Endothelial cell of umbilical vein (primary cell): Measurements from ENCODE around the gene TMEM131. TPM values are rescaled to one million over a fixed set of nuclear protein-coding genes. Genes with fewer than 3 reads are reported as not detected.

ENCODE experiments used
- BruUV-seq: library from RNA; stranded (reverse); fragments of 400-500 nt; replicated peaks from 2 replicates; lab custom pipeline; 2021; lab: Mats Ljungman, UMichigan
- CTCF ChIA-PET: fragments of 300-600, 350-600 bp; sonication (Branson Sonifier 250); formaldehyde crosslinking; loops from one replicate; lab custom pipeline; 2021; ENCODE audit warnings: antibody characterized with exemption, inconsistent platforms; lab: Charles Lee
- POLR2A ChIA-PET: fragments of 300-600, 350-600 bp; sonication (Branson Sonifier 250); formaldehyde crosslinking; loops from one replicate; lab custom pipeline; 2021; ENCODE audit warnings: antibody characterized with exemption, inconsistent platforms; lab: Charles Lee
- DNase-seq: peaks from one replicate; pipeline ENCODE4 v3.0.0-alpha.2; 2011; ENCODE audit warnings: low read depth, low spot score
- FAIRE-seq: peaks from 2 replicates; lab custom pipeline; 2011; peaks lifted over from hg19 to GRCh38; lab: Jason Lieb, UNC
- H2AFZ ChIP-seq: 2 replicates; pipeline ENCODE4 v1.6.0; 2012; ENCODE audit warnings: low read depth, low read length, control low read depth, inconsistent platforms
- H3K27ac ChIP-seq: 2 replicates; pipeline ENCODE4 v1.5.1; 2011; ENCODE audit warnings: low read depth, mild to moderate bottlenecking, control low read depth, low read length, moderate library complexity; ENCODE audit not compliant: insufficient read depth
- H3K27me3 ChIP-seq, 2 experiments: 2 replicates each; pipeline versions ENCODE4 v1.6.0 to v1.6.1; 2011; ENCODE audit warnings: low read length in 2 of 2, mixed read lengths in 1 of 2; ENCODE audit not compliant: control insufficient read depth in 2 of 2, insufficient read depth in 2 of 2
- H3K36me3 ChIP-seq, 2 experiments: 2 replicates in 1 of 2; 3 replicates in 1 of 2; pipeline ENCODE4 v1.5.1; 2011; ENCODE audit warnings: low read length in 2 of 2, mild to moderate bottlenecking in 1 of 2, moderate library complexity in 1 of 2; ENCODE audit not compliant: control insufficient read depth in 2 of 2, insufficient read depth in 2 of 2; ENCODE audit errors: extremely low read depth in 1 of 2
- H3K4me1 ChIP-seq: 3 replicates; pipeline ENCODE4 v1.5.1; 2011; ENCODE audit warnings: mild to moderate bottlenecking, low read length; ENCODE audit not compliant: control insufficient read depth, insufficient read depth; ENCODE audit errors: extremely low read depth
- H3K4me2 ChIP-seq: 2 replicates; pipeline ENCODE4 v1.6.1; 2011; ENCODE audit warnings: low read length, control low read depth, mixed read lengths; ENCODE audit not compliant: insufficient read depth
- H3K4me3 ChIP-seq, 3 experiments: fragments of 200-600 bp in 1 of 3; sonication (generic), shearing (Covaris generic) in 1 of 3; replicated peaks in 1 of 3; 2 replicates each; pipeline ENCODE4 v1.5.1; 2011 to 2016; ENCODE audit warnings: control low read depth in 3 of 3, low read length in 3 of 3, mild to moderate bottlenecking in 2 of 3, inconsistent platforms in 1 of 3, low read depth in 1 of 3, moderate library complexity in 1 of 3; ENCODE audit not compliant: insufficient read depth in 1 of 3
- H3K79me2 ChIP-seq: 2 replicates; pipeline ENCODE4 v1.6.0; 2012; ENCODE audit warnings: low read length, inconsistent platforms; ENCODE audit not compliant: control insufficient read depth, insufficient read depth
- H3K9ac ChIP-seq: replicated peaks from 2 replicates; pipeline ENCODE3; 2011; ENCODE audit warnings: low read length, control low read depth; ENCODE audit not compliant: insufficient read depth; ENCODE audit errors: extremely low read depth
- H3K9me1 ChIP-seq: replicated peaks from 3 replicates; pipeline ENCODE4 v1.6.0; 2011; ENCODE audit warnings: mild to moderate bottlenecking, low read length; ENCODE audit not compliant: control insufficient read depth, insufficient read depth; ENCODE audit errors: extremely low read depth
- H3K9me3 ChIP-seq: replicated peaks from 2 replicates; pipeline ENCODE4 v1.5.1; 2012; ENCODE audit warnings: low read length, inconsistent platforms; ENCODE audit not compliant: control insufficient read depth, insufficient read depth
- H4K20me1 ChIP-seq: replicated peaks from 2 replicates; pipeline ENCODE3; 2011; ENCODE audit warnings: mild to moderate bottlenecking, low read length; ENCODE audit not compliant: control insufficient read depth, insufficient read depth; ENCODE audit errors: extremely low read depth
- CTCF ChIP-seq, 2 donors: IDR thresholded peaks; 1 replicate in 1 of 2; 2 replicates in 1 of 2; pipeline ENCODE4 v1.5.1; 2011; ENCODE audit warnings: low read length in 2 of 2, mild to moderate bottlenecking in 2 of 2, moderate library complexity in 2 of 2, control low read depth in 1 of 2, inconsistent platforms in 1 of 2, low read depth in 1 of 2; ENCODE audit not compliant: insufficient read depth in 1 of 2; ENCODE audit errors: extremely low read depth in 1 of 2
- EZH2 ChIP-seq: IDR thresholded peaks from 2 replicates; pipeline ENCODE4 v1.6.1; 2012; ENCODE audit warnings: borderline replicate concordance, low read depth, mild to moderate bottlenecking, moderate library complexity, low read length, inconsistent platforms; ENCODE audit not compliant: severe bottlenecking
- FOS ChIP-seq: IDR thresholded peaks from 2 replicates; pipeline ENCODE4 v1.6.1; 2011; ENCODE audit warnings: mild to moderate bottlenecking, low read length, moderate library complexity, borderline replicate concordance; ENCODE audit not compliant: insufficient read depth
- GATA2 ChIP-seq: IDR thresholded peaks from 2 replicates; pipeline ENCODE4 v1.7.0; 2011; ENCODE audit warnings: low read depth, mild to moderate bottlenecking, moderate library complexity, mixed read lengths, low read length; ENCODE audit not compliant: insufficient read length, insufficient read depth
- JUN ChIP-seq: IDR thresholded peaks from 2 replicates; pipeline ENCODE4 v1.6.1; 2011; ENCODE audit warnings: borderline replicate concordance, low read depth; ENCODE audit not compliant: insufficient read length, insufficient read depth
- MAX ChIP-seq: IDR thresholded peaks from 2 replicates; pipeline ENCODE4 v1.6.1; 2011; ENCODE audit not compliant: insufficient read depth, insufficient read length
- MYC ChIP-seq: IDR thresholded peaks from one replicate; pipeline ENCODE4 v1.6.1; 2011; ENCODE audit warnings: mild to moderate bottlenecking, low read depth, low read length
- POLR2A ChIP-seq: IDR thresholded peaks from 2 replicates; pipeline ENCODE4 v1.6.1; 2012; ENCODE audit warnings: low read depth, mild to moderate bottlenecking, control low read depth, low read length
- dilution Hi-C: fragments of 300-500 bp; cut with MboI; formaldehyde crosslinking; loops from one replicate; pipeline ENCODE4 v1.15.0; 2019; ENCODE audit warnings: low sequenced_read_pairs; ENCODE audit not compliant: extremely low pct_ligation_motif_present
- intact Hi-C: fragments of 100-400 bp; cut with micrococcal nuclease; formaldehyde crosslinking; loops from one replicate; pipeline ENCODE4 v1.10.0; 2022
- polyA plus RNA-seq, 4 experiments: library from polyadenylated mRNA; depleted of rRNA in 3 of 4; stranded (reverse) in 3 of 4; unstranded in 1 of 4; fragments of >200 nt; gene quantifications; 2 replicates each; pipeline versions ENCODE4 v1.2.1 to v1.2.3, GENCODE V29; 2011 to 2012; ENCODE audit warnings: missing spikeins in 1 of 4
- total RNA-seq: library from RNA; stranded (reverse); gene quantifications from 2 replicates; pipeline ENCODE4 v1.2.3, GENCODE V29; 2021

TMEM131 gene
- total and polyA plus RNA-seq, 2 donors (not counting 3 experiments of a cell fraction or from before 2014, with no cell fraction given): 12.2 to 28.6 TPM

- ChIA-PET POLR2A (no interaction called here), CTCF (no interaction called here)
- DNase-seq (no peak), FAIRE-seq (no peak)
- intact Hi-C loops (no loop called here), dilution Hi-C loops (no loop called here)
- Histone ChIP-seq H4K20me1 (no peaks in the 10 kb centered on the region), H2AFZ (no peak overlapping the region), H3K4me3 (no peak overlapping the region), H3K9me1 (no peaks in the 10 kb centered on the region), H3K9ac (no peak overlapping the region), H3K79me2 (no peaks in the 10 kb centered on the region), H3K27ac (no peak overlapping the region), H3K4me1 (no peaks in the 10 kb centered on the region), H3K4me2 (no peak overlapping the region), H3K36me3 (no peaks in the 10 kb centered on the region), H3K9me3 (no peaks in the 10 kb centered on the region), H3K27me3 (peaks cover 13 to 26% of the 10 kb centered on the region in 2 experiments)
- BruUV-seq: no TSS peak
- TF ChIP-seq JUN (no peak), GATA2 (no peak), CTCF (IDR thresholded peaks at IDR 0.05; ENCODE audit: extremely low read depth in 1 of 2, insufficient read depth in 1 of 2, low read depth in 1 of 2, low read length in 2 of 2) (no peak), POLR2A (no peak), FOS (no peak), MYC (no peak), EZH2 (no peak), MAX (no peak)
Observed at GRCh38 chr2:98027538-98027937, 31.8 kb upstream of the TMEM131 start.
